Measurements from ENCODE around the gene NEO1. TPM values are rescaled to one million over a fixed set of nuclear protein-coding genes. Genes with fewer than 3 reads are reported as not detected.
A peak's percentile ranks its signal among the peaks of the same experiment; 100 is the strongest.
"Not testable (repeated sequence)": the region's sequence is repeated elsewhere in the genome, so short reads cannot be mapped to it uniquely, and the experiment has no call there.

NEO1 gene
- total RNA-seq, 2 donors from 2014 or later: 7.0 to 8.1 TPM

DNA sequence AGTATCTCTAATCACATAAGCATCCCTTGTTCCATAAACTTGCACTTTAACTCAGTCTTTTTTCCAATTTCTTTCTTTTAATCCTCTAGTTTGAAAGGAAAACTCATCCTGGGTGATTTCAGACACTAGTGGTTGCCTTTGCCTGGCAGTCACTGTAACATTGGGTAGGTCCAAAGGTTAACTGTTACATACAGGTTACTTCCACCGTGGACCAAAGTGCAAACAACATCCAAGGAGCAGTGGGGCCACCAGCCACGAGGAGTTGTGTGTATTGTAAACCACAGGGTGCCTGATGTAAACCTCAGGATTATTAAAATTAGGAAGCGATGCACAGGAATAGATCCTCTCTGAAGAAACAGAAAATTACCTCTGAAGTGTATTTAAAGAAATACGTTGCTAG is 241.5 kb downstream of the NEO1 start:
- DNase-seq: no peak
- no peaks in the 10 kb centered on the region for H3K9me3 Mint-ChIP-seq
- H3K27ac Mint-ChIP-seq: no peak overlapping the region
- no peaks in the 10 kb centered on the region for H3K4me1 Mint-ChIP-seq (ENCODE audit: low read depth)
- H3K4me3 Mint-ChIP-seq: no peak overlapping the region
- no peak for ATAC-seq (replicated peaks in 1 of 2)
- peaks cover 0 to 2% of the 10 kb centered on the region in 2 donors for H3K36me3 Mint-ChIP-seq (ENCODE audit: insufficient read depth in 2 of 2)
- no peaks in the 10 kb centered on the region for H3K27me3 Mint-ChIP-seq (ENCODE audit: low read depth)

DNA sequence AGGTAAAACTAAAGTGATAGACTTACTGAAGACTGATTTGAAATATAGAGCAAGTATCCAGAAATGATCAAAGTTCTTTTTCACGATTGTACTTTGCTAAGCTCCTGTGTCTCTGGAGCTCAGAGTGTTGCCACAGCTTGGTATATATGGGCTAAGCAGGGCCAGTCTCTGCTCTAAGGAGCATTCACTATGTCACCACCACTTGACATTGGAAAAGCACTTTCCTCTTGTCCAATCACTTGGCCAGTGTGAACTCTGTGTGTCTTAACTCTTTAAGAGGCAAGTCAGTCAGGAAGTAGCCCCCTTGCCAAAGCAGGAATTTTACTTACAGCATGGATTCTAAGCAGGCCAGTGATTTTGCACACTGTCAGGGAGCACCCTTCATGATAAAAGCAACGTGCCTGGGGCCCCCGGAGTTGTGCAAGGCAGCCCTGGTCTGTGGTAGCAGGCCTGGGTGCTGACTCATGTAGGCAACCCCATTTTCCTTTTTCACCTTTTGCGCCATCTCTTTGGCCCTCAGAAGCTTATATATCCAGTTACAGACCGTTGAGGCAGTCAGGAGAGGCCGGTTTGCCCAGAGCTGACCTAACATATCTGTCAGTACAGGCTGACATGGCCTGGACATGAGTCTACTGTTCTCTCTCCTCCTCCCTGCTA is 243.5 kb downstream of the NEO1 start:
- no peaks in the 10 kb centered on the region for H3K36me3 Mint-ChIP-seq (ENCODE audit: insufficient read depth in 2 of 2)
- H3K27ac Mint-ChIP-seq: no peak overlapping the region
- H3K4me1 Mint-ChIP-seq (ENCODE audit: low read depth): no peaks in the 10 kb centered on the region
- no peaks in the 10 kb centered on the region for H3K27me3 Mint-ChIP-seq (ENCODE audit: low read depth)
- ATAC-seq (replicated peaks in 1 of 2) (no peak), DNase-seq (no peak)
- no peak overlapping the region for H3K4me3 Mint-ChIP-seq
- H3K9me3 Mint-ChIP-seq: no peaks in the 10 kb centered on the region

DNA sequence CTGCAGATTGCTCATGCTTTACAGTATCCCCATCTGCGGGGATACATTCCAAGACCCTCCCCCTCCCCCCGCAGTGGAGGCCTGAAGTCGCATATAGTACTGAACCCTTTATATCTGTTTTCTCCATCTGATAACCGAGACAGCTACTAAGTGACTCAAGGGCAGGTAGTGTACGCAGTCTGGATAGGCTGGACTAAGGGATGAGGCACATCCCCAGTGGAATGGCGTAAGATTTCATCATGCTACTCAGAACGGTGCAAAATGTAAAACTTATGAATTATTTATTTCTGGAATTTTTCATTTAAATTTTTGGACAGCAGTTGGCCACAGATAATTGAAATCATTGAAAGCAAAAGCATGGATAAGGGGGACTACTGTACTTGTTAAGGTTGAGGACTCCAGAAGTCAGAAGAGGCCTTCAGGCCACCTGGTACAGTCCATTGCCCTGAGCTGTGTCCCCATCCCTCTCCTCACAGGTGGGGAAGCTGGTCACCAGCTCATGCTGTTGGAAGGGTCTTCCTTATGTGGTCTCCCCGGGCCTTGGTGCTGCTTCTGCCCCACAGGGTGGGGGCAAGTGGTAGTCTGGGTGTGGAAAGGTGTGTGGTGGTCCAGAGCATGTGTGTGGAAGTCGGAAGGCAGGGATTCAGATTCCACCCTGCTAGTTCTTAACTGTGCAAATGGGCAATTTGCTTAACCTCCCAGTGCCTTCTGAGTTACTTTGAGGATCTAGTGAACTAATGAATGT is 244.5 kb downstream of the NEO1 start:
- ATAC-seq (replicated peaks in 1 of 2) (no peak), DNase-seq (no peak)
- Mint-ChIP-seq H3K27me3 (ENCODE audit: low read depth) (no peaks in the 10 kb centered on the region), H3K4me3 (no peak overlapping the region), H3K36me3 (ENCODE audit: insufficient read depth in 2 of 2) (no peaks in the 10 kb centered on the region), H3K9me3 (no peaks in the 10 kb centered on the region), H3K27ac (no peak overlapping the region), H3K4me1 (ENCODE audit: low read depth) (no peaks in the 10 kb centered on the region)

DNA sequence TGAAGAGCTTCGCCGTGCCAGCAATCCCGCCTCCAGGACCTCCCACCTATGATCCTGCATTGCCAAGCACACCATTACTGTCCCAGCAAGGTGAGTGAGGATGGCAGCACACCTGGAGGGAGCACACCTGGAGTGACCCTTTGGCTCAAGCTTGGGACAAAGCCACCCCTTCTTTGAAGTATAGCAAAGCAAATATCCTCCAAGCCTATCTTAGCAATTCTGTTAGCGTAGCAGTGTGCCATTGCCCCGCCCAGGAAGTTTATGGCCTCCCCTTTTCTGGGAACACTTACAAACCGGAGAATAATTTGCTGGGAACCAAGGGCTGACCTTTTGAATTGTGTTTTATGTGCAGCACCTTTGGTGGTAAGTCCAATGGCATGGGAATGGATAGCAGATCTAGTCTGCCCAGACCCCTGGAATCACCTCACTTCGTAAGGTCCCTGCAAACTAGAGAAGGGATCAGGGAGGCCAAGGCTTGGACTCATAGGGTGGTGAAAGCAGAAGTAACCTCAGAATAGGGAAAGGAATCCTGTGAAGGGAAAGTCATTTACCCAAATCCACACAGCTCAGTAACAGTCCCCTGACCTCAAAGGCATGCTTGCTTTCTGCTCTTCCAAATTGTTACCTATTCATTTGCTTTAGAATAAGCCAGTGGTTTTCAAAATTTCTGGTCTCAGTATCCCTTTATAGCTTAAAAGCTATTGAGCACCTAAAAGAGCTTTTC is 246.4 kb downstream of the NEO1 start:
- peaks cover 10% of the 10 kb centered on the region for H3K4me1 Mint-ChIP-seq (ENCODE audit: low read depth)
- no peak overlapping the region for H3K27ac Mint-ChIP-seq
- no peaks in the 10 kb centered on the region for H3K36me3 Mint-ChIP-seq (ENCODE audit: insufficient read depth in 2 of 2)
- H3K27me3 Mint-ChIP-seq (ENCODE audit: low read depth): no peaks in the 10 kb centered on the region
- H3K9me3 Mint-ChIP-seq: no peaks in the 10 kb centered on the region
- no peak overlapping the region for H3K4me3 Mint-ChIP-seq
- no peak for ATAC-seq (replicated peaks in 1 of 2)
- no peak for DNase-seq

DNA sequence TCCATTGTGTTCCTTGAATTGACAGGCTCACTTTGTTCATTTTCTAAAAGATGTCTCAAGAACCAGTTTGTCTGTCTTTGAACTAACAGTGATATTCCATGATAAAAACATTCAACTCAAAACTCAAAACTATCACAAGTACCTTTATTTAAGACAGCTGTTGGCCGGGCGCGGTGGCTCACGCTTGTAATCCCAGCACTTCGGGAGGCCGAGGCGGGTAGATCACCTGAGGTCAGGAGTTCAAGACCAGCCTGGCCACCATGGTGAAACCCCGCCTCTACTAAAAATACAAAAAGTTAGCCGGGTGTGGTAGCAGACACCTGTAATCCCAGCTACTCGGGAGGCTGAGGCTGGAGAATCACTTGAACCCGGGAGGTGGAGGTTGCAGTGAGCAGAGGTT is 248.0 kb downstream of the NEO1 start:
- not testable (repeated sequence) for ATAC-seq (replicated peaks in 1 of 2); H3K27ac Mint-ChIP-seq; H3K27me3 Mint-ChIP-seq (ENCODE audit: low read depth); H3K4me3 Mint-ChIP-seq; H3K36me3 Mint-ChIP-seq (ENCODE audit: insufficient read depth in 2 of 2); DNase-seq; H3K9me3 Mint-ChIP-seq
- H3K4me1 Mint-ChIP-seq (ENCODE audit: low read depth): peaks cover 11% of the 10 kb centered on the region

DNA sequence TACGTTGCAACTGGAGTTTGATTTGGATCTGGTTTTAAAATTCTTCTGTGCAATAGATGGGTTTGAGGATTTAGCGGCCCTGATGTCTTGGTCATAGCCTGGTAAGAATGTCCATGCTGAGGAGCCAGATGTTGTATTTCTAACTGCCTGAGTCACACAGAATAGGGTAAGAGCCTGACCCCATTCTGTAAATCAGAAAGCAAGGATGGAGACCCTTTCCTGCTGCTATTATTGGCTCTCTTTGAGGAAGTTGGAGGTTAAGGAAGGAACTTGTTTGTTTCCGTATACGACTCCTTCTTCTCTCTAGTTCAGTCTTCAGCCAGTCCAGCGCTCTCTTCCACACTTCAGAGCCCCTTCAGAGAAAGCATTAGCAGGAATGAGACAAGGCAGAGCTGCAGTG is 251.4 kb downstream of the NEO1 start:
- Mint-ChIP-seq H3K4me3 (no peak overlapping the region), H3K4me1 (ENCODE audit: low read depth) (peaks cover 11% of the 10 kb centered on the region), H3K9me3 (no peaks in the 10 kb centered on the region), H3K36me3 (ENCODE audit: insufficient read depth in 2 of 2) (no peaks in the 10 kb centered on the region), H3K27ac (no peak overlapping the region), H3K27me3 (ENCODE audit: low read depth) (no peaks in the 10 kb centered on the region)
- DNase-seq (no peak), ATAC-seq (replicated peaks in 1 of 2) (no peak)

DNA sequence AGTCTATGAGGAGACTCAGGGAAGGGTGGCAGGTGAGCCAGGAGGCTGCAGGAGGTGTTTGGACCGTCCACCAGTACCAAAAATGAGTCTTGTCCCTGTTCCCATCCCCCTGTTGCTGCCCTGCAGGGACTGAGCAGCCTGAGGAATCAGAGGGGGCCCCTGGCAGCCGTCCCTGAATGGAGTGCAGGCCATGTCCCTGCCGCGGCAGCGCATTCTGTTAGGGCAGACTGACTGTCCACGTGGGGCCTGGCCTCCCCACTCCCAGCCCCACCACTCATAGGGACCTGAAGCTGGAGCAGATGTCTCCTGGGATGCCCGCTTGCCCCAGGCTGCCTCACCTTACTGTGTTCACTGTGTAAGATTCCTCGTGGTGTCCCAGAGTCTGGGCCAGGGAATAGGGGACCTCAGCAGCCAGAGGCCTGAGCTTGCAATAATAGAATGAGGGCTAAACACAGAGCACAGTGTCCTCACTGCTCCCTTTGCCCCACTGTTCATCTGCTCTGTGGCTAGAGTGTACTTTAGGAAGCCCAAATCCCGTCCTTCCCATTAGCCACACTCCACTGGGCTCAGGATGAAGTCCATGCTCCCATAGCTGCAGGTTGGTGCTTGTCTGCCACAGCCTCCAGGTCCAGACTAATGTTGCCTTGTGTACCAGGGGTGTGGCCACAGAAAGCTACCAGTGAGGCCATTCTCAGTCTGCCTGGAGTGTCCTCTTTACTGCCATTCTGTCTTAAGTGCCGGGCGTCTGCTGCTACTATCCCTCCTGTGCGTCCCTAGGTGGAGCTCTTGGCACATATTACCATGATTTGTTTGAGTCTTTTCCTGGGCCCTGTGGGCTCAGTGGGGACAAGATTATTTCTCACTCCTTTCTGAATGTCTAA is 253.3 kb downstream of the NEO1 start:
- Mint-ChIP-seq H3K9me3 (no peaks in the 10 kb centered on the region), H3K36me3 (ENCODE audit: insufficient read depth in 2 of 2) (no peaks in the 10 kb centered on the region), H3K4me1 (ENCODE audit: low read depth) (peaks cover 11% of the 10 kb centered on the region), H3K27ac (no peak overlapping the region), H3K4me3 (no peak overlapping the region), H3K27me3 (ENCODE audit: low read depth) (no peaks in the 10 kb centered on the region)
- DNase-seq (no peak), ATAC-seq (replicated peaks in 1 of 2) (peak in 1 of 2 donors; percentile 45)

DNA sequence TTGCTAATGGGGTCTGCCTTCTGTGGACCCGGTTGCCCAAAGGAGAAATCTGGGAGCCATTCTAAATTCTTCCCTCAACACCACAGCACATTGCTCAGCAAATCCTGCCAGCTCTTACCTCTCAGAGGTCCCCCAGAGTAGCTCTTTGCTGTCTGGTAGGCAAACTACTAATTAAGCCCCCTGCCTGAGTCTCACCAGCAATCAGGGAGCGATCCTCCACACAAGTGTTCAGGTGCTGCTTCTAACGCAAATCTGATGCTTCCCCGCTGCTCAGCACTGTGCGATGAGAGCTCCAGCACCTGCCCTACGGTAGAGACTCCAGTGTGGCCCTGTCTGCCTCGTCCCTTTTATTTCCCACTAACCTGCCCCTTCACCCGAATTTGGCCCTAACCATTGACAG is 256.0 kb downstream of the NEO1 start:
- DNase-seq (no peak), ATAC-seq (replicated peaks in 1 of 2) (no peak)
- H3K27me3 Mint-ChIP-seq (ENCODE audit: low read depth): no peaks in the 10 kb centered on the region
- no peaks in the 10 kb centered on the region for H3K36me3 Mint-ChIP-seq (ENCODE audit: insufficient read depth in 2 of 2)
- no peak overlapping the region for H3K27ac Mint-ChIP-seq
- H3K9me3 Mint-ChIP-seq: no peaks in the 10 kb centered on the region
- H3K4me3 Mint-ChIP-seq: no peak overlapping the region
- peaks cover 5% of the 10 kb centered on the region for H3K4me1 Mint-ChIP-seq (ENCODE audit: low read depth)

DNA sequence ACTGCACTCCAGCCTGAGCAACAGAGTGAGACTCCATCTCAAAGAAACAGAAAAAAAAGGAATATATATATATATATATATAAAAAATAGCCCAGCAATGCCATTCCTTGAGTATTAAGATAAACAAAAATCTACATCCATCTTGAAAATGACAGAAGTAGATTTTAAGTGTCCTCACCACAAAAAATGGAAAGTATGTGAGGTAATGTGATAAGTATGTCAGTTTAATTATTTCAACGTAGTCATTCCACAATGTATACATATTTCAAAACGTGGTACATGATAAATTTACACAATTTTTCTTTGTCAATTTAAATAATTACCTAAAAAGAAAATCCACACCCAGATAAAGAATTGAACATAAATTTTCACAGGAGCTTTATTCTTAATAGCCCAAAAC is 261.6 kb downstream of the NEO1 start:
- no peaks in the 10 kb centered on the region for H3K9me3 Mint-ChIP-seq

DNA sequence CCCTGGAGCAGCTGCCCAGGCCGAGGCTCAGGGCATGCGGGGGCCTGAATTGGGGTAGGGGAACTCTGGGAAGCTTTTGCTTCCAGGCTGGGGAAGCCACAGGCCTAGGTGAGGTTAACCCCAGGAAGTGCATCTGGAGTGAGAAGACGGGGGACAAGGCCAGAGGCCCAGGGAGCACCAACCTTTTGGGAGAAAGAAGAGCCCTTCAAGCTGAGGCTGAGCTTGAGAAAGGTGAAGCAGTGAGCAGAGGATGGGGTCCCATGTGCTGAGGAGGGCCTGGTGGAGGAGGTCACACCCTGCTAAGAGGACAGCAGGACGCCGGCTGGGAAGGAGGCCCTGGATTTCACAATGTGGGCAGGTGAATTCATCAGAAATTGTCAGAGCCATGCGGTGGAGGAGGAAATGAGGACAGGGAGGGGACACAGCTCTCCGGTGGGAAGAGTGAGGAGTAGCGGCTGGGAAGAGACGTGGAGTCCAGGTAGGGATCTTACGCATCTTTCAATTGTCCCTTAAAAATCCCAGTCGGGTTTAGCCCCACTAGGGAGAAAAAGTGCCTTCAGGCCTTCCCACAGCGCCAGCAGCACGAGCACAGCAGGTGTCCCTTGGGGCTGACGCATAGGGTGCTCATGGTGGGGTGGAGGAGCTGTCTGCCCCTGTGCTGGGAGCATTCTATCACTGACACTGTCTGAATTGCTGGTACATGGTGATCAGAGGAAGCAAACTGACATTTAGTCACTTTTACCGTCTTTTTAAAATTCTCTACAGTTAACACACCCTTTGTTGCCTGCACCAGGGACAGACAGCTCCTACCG is 265.6 kb downstream of the NEO1 start:
- Mint-ChIP-seq H3K9me3 (no peaks in the 10 kb centered on the region), H3K36me3 (ENCODE audit: insufficient read depth in 2 of 2) (no peaks in the 10 kb centered on the region), H3K4me3 (no peak overlapping the region), H3K4me1 (ENCODE audit: low read depth) (no peaks in the 10 kb centered on the region), H3K27me3 (ENCODE audit: low read depth) (peaks cover 20% of the 10 kb centered on the region), H3K27ac (no peak overlapping the region)
- no peak for ATAC-seq (replicated peaks in 1 of 2)
- DNase-seq: no peak

More for the DNA sequence above, 261.6 kb downstream of the NEO1 start:
- no peaks in the 10 kb centered on the region for H3K4me1 Mint-ChIP-seq (ENCODE audit: low read depth)
- no peaks in the 10 kb centered on the region for H3K36me3 Mint-ChIP-seq (ENCODE audit: insufficient read depth in 2 of 2)
- no peak for DNase-seq
- no peak overlapping the region for H3K27ac Mint-ChIP-seq
- no peak overlapping the region for H3K4me3 Mint-ChIP-seq
- H3K27me3 Mint-ChIP-seq (ENCODE audit: low read depth): peaks cover 11% of the 10 kb centered on the region
- no peak for ATAC-seq (replicated peaks in 1 of 2)

DNA sequence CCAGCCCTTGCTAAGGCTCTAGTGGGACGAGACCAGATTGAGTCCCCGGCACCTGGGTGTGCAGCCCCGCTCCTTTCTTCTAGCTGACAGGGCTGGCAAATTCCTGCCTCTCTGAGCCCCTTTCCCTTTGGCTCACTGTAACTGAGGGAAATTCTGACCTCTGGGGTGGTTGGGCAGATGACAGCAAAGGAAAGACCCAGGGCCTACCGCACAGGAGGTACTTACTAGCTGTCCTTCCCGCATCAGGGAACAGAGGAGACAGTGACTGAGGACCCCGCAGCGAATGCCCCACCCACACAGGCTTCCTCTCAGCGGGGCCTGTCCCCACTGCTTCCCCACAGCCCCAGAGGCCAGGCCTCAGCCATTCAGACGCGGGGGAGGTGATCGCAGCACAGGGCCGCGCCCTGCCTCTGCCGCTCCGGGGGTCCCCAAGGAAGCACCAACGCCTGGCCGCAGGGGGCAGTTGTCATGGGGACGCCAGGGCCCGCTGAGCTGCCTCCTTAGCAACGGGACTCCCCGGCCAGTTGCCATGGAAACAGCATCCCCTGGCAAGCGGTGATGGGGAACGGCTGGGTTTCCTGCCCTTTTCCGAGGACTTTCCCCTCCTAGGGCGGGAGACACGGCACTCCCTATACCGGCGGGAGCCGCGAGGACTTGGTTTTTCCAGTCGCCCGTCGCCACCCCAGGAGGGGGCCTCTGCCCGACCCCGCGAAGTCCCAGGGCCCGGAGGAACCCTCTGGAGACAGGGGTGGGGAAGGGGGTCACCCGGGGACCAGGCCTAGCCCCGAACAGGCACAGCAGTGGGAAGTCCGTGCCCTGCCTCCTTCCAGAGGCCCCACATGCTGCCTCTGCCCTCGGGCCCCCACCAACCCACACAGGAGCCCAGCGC is 266.4 kb downstream of the NEO1 start:
- ATAC-seq (replicated peaks in 1 of 2) (peak in 1 of 2 donors; percentile 34), DNase-seq (no peak)
- no peak overlapping the region for H3K4me3 Mint-ChIP-seq
- no peaks in the 10 kb centered on the region for H3K4me1 Mint-ChIP-seq (ENCODE audit: low read depth)
- H3K27me3 Mint-ChIP-seq (ENCODE audit: low read depth): peaks cover 20% of the 10 kb centered on the region
- no peak overlapping the region for H3K27ac Mint-ChIP-seq
- H3K9me3 Mint-ChIP-seq: no peaks in the 10 kb centered on the region
- H3K36me3 Mint-ChIP-seq (ENCODE audit: insufficient read depth in 2 of 2): no peaks in the 10 kb centered on the region
